Testis (tissue), 3 donors: Measurements from ENCODE around the gene PNMA8C. TPM values are rescaled to one million over a fixed set of nuclear protein-coding genes. Genes with fewer than 3 reads are reported as not detected.
"Not testable (repeated sequence)": the region's sequence is repeated elsewhere in the genome, so short reads cannot be mapped to it uniquely, and the experiment has no call there.

Experiments
- DNase-seq: peaks from one replicate; pipeline ENCODE4 v3.0.0-alpha.2; 2019
- H3K27ac ChIP-seq, 2 donors: fragments of 200-600 bp; sonication (generic); one replicate each; pipeline ENCODE4 v1.5.1; 2019
- H3K27me3 ChIP-seq: fragments of 200-600 bp; sonication (generic); one replicate; pipeline ENCODE4 v1.5.1; 2019
- H3K36me3 ChIP-seq: fragments of 200-600 bp; sonication (generic); one replicate; pipeline ENCODE4 v1.5.1; 2017; ENCODE audit warnings: low read depth; ENCODE audit errors: missing control alignments
- H3K4me1 ChIP-seq: fragments of 200-600 bp; sonication (generic); one replicate; pipeline ENCODE4 v1.5.1; 2019
- H3K4me3 ChIP-seq, 2 donors: fragments of 200-600 bp; sonication (generic); one replicate each; pipeline ENCODE4 v1.5.1; 2017 to 2019
- H3K9me3 ChIP-seq: fragments of 200-600 bp; sonication (generic); one replicate; pipeline ENCODE4 v1.5.1; 2017
- CTCF ChIP-seq, 3 experiments: fragments of 450-650 bp in 2 of 3; fragments of 200-600 bp in 1 of 3; sonication (generic) in 1 of 3; IDR thresholded peaks; one replicate each; pipeline ENCODE4 v1.5.1; 2016 to 2019; ENCODE audit warnings: antibody characterized with exemption in 3 of 3, mild to moderate bottlenecking in 2 of 3, moderate library complexity in 1 of 3
- POLR2A ChIP-seq: fragments of 450-650 bp; IDR thresholded peaks from one replicate; pipeline ENCODE4 v1.6.1; 2017; ENCODE audit warnings: antibody characterized with exemption, mild to moderate bottlenecking, moderate library complexity
- WGBS, 2 donors: methylation state at CpG; one replicate each; pipeline ENCODE4 v1.1.5; 2018; 5-methylcytosine and 5-hydroxymethylcytosine counted together
- intact Hi-C: fragments of 100-400 bp; cut with DNase I; formaldehyde crosslinking; loops from one replicate; pipeline ENCODE4 v1.15.1; 2023; ENCODE audit warnings: low total_unique reads
- polyA plus RNA-seq: library from polyadenylated mRNA; stranded (reverse); fragments of 350-450 nt; fragmentation: Illumina TruSeq; extraction: RNeasy Lipid Tissue Mini Kit (QIAGEN cat#74804); gene quantifications from one replicate; pipeline ENCODE4 v1.2.3, GENCODE V29; 2014; ENCODE audit warnings: low read depth, low replicate concordance; ENCODE audit not compliant: insufficient read depth
- total RNA-seq, 2 donors: library from RNA; depleted of rRNA; stranded (reverse); fragments of >200 nt; gene quantifications; one replicate each; pipeline ENCODE4 v1.2.3, GENCODE V29; 2016

Gene PNMA8C
- total and polyA plus RNA-seq, 3 donors from 2014 or later = 1.2 to 1.9 (median 1.4) TPM

GRCh38 chr19:46422344-46422743 lies 6.4 kb downstream of the PNMA8C start:
- Histone ChIP-seq H3K4me3 (no peak overlapping the region), H3K9me3 (no peaks in the 10 kb centered on the region), H3K27ac (no peak overlapping the region), H3K27me3 (no peaks in the 10 kb centered on the region), H3K36me3 (no peaks in the 10 kb centered on the region), H3K4me1 (peaks cover 13% of the 10 kb centered on the region)
- intact Hi-C loops = no loop called here
- no peak for DNase-seq
- TF ChIP-seq POLR2A = no peak
- TF ChIP-seq CTCF (IDR thresholded peaks at IDR 0.05) = no peak
- 73 to 83% methylated on average over 1 to 2 of the region's 2 CpGs for WGBS, 2 donors

GRCh38 chr19:46420056-46420455 lies 8.7 kb downstream of the PNMA8C start:
- H3K36me3 ChIP-seq = no peaks in the 10 kb centered on the region
- 29 to 31% methylated on average over 7 of the region's 7 CpGs for WGBS, 2 donors
- TF ChIP-seq CTCF (IDR thresholded peaks at IDR 0.05) (no peak), POLR2A (no peak)
- peak overlapping the region in 1 of 2 donors; percentile 54 for H3K27ac ChIP-seq
- intact Hi-C loops = no loop called here
- no peak for DNase-seq
- no peaks in the 10 kb centered on the region for H3K27me3 ChIP-seq
- H3K4me1 ChIP-seq = peaks cover 14% of the 10 kb centered on the region
- H3K9me3 ChIP-seq = no peaks in the 10 kb centered on the region
- no peak overlapping the region for H3K4me3 ChIP-seq

GRCh38 chr19:46415804-46416709 lies 12.7 kb downstream of the PNMA8C start:
- H3K36me3 ChIP-seq, H3K9me3 ChIP-seq, intact Hi-C loops, H3K27me3 ChIP-seq: not testable (repeated sequence)
- DNase-seq = peak; percentile 96
- Histone ChIP-seq H3K4me3 (peak overlapping the region; percentile 29 to 58), H3K4me1 (peaks cover 21% of the 10 kb centered on the region), H3K27ac (peak overlapping the region; percentile 66 to 85)
- 18 to 26% methylated on average over 30 to 53 of the region's 53 CpGs for WGBS, 2 donors

- intact Hi-C loops, H3K27ac ChIP-seq, H3K4me3 ChIP-seq, H3K27me3 ChIP-seq, H3K36me3 ChIP-seq, H3K9me3 ChIP-seq, DNase-seq: not testable (repeated sequence)
- peaks cover 17% of the 10 kb centered on the region for H3K4me1 ChIP-seq
- 71 to 72% methylated on average over 21 to 22 of the region's 22 CpGs for WGBS, 2 donors
These were observed 13.8 kb downstream of the PNMA8C start for GRCh38 chr19:46414899-46415298.

- H3K27me3 ChIP-seq = no peaks in the 10 kb centered on the region
- TF ChIP-seq CTCF (IDR thresholded peaks at IDR 0.05) (no peak), POLR2A (peak; percentile 77)
- H3K27ac ChIP-seq = peak within 1 kb of the TSS; percentile 60 to 78
- H3K36me3 ChIP-seq = no peaks in the 10 kb centered on the region
- WGBS, 2 donors = 5 to 13% methylated on average over 6 to 31 of the region's 46 CpGs
- peak within 1 kb of the TSS; percentile 55 to 73 for H3K4me3 ChIP-seq
- peak; percentile 95 for DNase-seq
- intact Hi-C loops = no loop called here
- peaks cover 22% of the 10 kb centered on the region for H3K4me1 ChIP-seq
- no peaks in the 10 kb centered on the region for H3K9me3 ChIP-seq
These were observed 15.3 kb downstream of the PNMA8C start, which contains the start of gene CCDC8 for GRCh38 chr19:46413262-46414031. CCDC8 (minus strand) TSS chr19:46413564; CDS start chr19:46412810, 754 bp downstream.
